ENCODE data around the gene FAM89B.

DNA sequence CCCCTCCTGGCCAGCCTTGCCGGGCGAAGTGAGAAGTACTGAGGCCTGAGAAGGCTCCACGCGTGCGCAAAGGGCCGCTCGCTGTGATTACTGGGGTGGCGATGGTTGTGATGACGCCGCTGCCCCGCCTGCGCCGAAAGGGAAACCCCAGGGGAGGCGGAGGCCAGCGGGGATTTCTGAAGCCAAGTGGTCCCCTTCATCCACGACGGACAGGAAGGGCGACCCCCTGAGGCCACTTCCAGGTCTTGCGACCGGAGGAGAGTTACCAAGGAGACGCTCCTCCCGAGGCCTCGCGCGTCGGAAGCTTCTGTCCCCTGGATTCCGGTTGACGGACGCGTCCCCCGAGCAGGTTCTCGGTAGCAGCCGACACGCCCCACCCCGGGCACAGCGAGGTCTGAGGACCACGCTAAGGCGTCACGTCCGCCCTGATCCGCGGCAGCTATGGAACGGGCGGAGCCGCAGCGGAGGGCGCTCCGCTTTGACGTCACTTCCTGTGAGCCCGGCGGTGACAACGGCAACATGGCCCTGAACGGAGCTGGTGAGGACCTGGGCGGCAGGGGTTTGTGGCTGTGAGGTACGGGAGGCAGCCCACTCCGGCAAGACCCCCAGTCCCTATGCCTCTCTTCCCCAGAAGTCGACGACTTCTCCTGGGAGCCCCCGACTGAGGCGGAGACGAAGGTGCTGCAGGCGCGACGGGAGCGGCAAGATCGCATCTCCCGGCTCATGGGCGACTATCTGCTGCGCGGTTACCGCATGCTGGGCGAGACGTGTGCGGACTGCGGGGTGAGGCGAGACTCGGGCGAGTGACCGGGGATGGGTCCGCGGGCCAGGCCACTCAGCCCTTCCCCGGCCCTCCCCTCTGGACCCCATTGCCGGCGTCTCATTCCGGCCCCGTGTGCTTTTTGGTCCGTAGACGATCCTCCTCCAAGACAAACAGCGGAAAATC is 2.1 kb upstream of the FAM89B start, which contains the start of gene ZNRD2:
- TF ChIP-seq, protein P1, sequence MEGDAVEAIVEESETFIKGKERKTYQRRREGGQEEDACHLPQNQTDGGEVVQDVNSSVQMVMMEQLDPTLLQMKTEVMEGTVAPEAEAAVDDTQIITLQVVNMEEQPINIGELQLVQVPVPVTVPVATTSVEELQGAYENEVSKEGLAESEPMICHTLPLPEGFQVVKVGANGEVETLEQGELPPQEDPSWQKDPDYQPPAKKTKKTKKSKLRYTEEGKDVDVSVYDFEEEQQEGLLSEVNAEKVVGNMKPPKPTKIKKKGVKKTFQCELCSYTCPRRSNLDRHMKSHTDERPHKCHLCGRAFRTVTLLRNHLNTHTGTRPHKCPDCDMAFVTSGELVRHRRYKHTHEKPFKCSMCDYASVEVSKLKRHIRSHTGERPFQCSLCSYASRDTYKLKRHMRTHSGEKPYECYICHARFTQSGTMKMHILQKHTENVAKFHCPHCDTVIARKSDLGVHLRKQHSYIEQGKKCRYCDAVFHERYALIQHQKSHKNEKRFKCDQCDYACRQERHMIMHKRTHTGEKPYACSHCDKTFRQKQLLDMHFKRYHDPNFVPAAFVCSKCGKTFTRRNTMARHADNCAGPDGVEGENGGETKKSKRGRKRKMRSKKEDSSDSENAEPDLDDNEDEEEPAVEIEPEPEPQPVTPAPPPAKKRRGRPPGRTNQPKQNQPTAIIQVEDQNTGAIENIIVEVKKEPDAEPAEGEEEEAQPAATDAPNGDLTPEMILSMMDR (IDR thresholded peaks at IDR 0.05): peak; percentile 31 to 81 (median 44)
- peak; percentile 97 for TF ChIP-seq EP300 (IDR thresholded peaks at IDR 0.05)

Measured in tibial nerve (tissue), 4 donors.